Heart left ventricle (tissue), 16 donors: Measurements from ENCODE around the gene DDB1. TPM values are rescaled to one million over a fixed set of nuclear protein-coding genes. Genes with fewer than 3 reads are reported as not detected.
A peak's percentile ranks its signal among the peaks of the same experiment; 100 is the strongest.

ENCODE experiments used
- ATAC-seq, 4 donors: fragments of 200-7000 bp; cut with Tn5 transposase; one replicate each; pipeline ENCODE4 v1.9.1; 2020 to 2022; ENCODE audit warnings: moderate library complexity in 4 of 4, mild to moderate bottlenecking in 3 of 4, moderate number of reproducible peaks in 1 of 4
- DNase-seq, 5 donors: peaks; one replicate each; pipeline ENCODE4 v3.0.0-alpha.2; 2020
- H3K27ac ChIP-seq, 12 donors: fragments of 200-600 bp; sonication (generic) in 4 of 12; one replicate each; pipeline versions ENCODE4 v1.5.0 to v1.8.0; 2016 to 2022; ENCODE audit warnings: mild to moderate bottlenecking in 2 of 12
- H3K27me3 ChIP-seq, 9 donors: fragments of 200-600 bp; sonication (generic) in 2 of 9; one replicate each; pipeline versions ENCODE4 v1.5.1 to v1.8.0; 2016 to 2022; ENCODE audit warnings: mild to moderate bottlenecking in 3 of 9
- H3K36me3 ChIP-seq, 9 donors: fragments of 200-600 bp; sonication (generic) in 2 of 9; one replicate each; pipeline versions ENCODE4 v1.5.0 to v1.8.0; 2018 to 2022; ENCODE audit warnings: mild to moderate bottlenecking in 2 of 9
- H3K4me1 ChIP-seq, 12 donors: fragments of 200-600 bp; sonication (generic) in 4 of 12; one replicate each; pipeline versions ENCODE4 v1.5.0 to v1.8.0; 2016 to 2022; ENCODE audit warnings: mild to moderate bottlenecking in 3 of 12
- H3K4me3 ChIP-seq, 12 donors: fragments of 200-600 bp; sonication (generic) in 4 of 12; one replicate each; pipeline versions ENCODE4 v1.5.0 to v1.8.0; 2017 to 2022; ENCODE audit warnings: mild to moderate bottlenecking in 9 of 12, moderate library complexity in 4 of 12
- H3K9me3 ChIP-seq, 12 donors: fragments of 200-600 bp; sonication (generic) in 4 of 12; one replicate each; pipeline versions ENCODE4 v1.5.0 to v1.8.0; 2016 to 2022; ENCODE audit warnings: mild to moderate bottlenecking in 1 of 12
- POLR2A ChIP-seq, 2 donors: fragments of 450-650 bp; IDR thresholded peaks; one replicate each; pipeline ENCODE4 v1.6.1; 2017; ENCODE audit warnings: antibody characterized with exemption in 2 of 2, mild to moderate bottlenecking in 2 of 2, moderate library complexity in 2 of 2
- WGBS, 4 donors: extraction: QIAGEN DNeasy Blood & Tissue Kit in 2 of 4; methylation state at CpG; one replicate each; pipeline versions ENCODE4 v1.1.5 to v1.1.7; 2013 to 2018; 5-methylcytosine and 5-hydroxymethylcytosine counted together
- intact Hi-C, 10 donors: fragments of 100-400 bp; cut with DNase I; formaldehyde crosslinking; loops; one replicate each; pipeline versions ENCODE4 v1.11.1 to v1.14.2; 2022
- polyA plus RNA-seq, 2 donors: library from polyadenylated mRNA; stranded (reverse); fragments of 200-250 nt; gene quantifications; one replicate each; pipeline ENCODE4 v1.2.3, GENCODE V29; 2013
- total RNA-seq, 9 donors: library from RNA; depleted of rRNA in 2 of 9; stranded (reverse); fragments of >200 nt in 2 of 9; fragmentation: NEBNext Ultra II Directional in 3 of 9; extraction: Animal tissue kit (Norgen Biotek cat#: 25700) in 3 of 9; gene quantifications; one replicate each; pipeline versions ENCODE4 v1.1.0 to v1.2.4, GENCODE V29; 2016 to 2023
- TF ChIP-seq, protein P1 (sequence below), 12 donors: fragments of 200-600 bp; sonication (generic) in 4 of 12; IDR thresholded peaks; one replicate each; pipeline versions ENCODE4 v1.5.0 to v1.8.0; 2018 to 2022; ENCODE audit warnings: antibody characterized with exemption in 12 of 12, mild to moderate bottlenecking in 5 of 12
- donor health status: ischemic (EF 13 %, LVEDD 7.1; RV severe dilation, severe dysfunction).
- donor health status: healthy with polysubstance abuse.
- donor health status: DM: no; HTN: yes; CAD: no.
- donor health status: DM: no; HTN: no; CAD: no.
- donor health status: ischemic (EF 25% LVEDD 6.9; RV normal size, moderate dysfunction).
- donor health status: ischemic (EF 25% LVEDD 5.7; RV mildly dilated, moderate dysfunction).
- donor health status: healthy.
- donor health status: DM: yes; HTN: yes; CAD: no.
- donor health status: ischemic (EF 35%, LVEDD 5.7; RV mildly dilated, moderate dysfunction).
- donor health status: nonischemic (EF 11% LVEDD 7.7; RV severe dilation, severe dysfunction).
- donor health status: DM: yes; HTN: yes; CAD: no.
- donor health status: PGD.
- donor health status: ischemic (EF 29% LVEDD 5.4; RV normal size, mild dysfunction).
- donor health status: nonischemic (EF 23%, LVEDD 6.1; RV moderate dilation, normal function).

Gene DDB1
- total and polyA plus RNA-seq, 11 donors: 78.8 to 158 (median 130) TPM

DNA sequence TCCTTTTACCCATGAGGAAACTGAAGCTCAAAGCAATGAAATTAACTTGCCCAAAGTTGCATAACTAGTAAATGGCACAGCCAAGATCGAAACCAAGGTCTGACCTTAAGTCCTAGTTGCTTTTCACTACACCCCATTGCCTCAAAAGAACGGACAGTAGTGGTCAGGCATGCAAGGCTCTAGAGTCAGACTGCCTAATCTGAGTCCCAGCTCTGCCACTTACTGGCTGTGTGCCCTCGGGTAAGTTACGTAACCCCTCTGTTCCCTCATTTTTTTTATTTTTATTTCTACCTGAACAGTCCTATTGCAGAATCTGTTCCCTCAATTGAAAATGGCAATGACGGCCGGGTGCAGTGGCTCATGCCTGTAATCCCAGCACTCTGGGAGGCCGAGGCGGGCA, 19.1 kb upstream of the DDB1 start:
- TF ChIP-seq POLR2A (IDR thresholded peaks at IDR 0.05): no peak
- TF ChIP-seq, protein P1, sequence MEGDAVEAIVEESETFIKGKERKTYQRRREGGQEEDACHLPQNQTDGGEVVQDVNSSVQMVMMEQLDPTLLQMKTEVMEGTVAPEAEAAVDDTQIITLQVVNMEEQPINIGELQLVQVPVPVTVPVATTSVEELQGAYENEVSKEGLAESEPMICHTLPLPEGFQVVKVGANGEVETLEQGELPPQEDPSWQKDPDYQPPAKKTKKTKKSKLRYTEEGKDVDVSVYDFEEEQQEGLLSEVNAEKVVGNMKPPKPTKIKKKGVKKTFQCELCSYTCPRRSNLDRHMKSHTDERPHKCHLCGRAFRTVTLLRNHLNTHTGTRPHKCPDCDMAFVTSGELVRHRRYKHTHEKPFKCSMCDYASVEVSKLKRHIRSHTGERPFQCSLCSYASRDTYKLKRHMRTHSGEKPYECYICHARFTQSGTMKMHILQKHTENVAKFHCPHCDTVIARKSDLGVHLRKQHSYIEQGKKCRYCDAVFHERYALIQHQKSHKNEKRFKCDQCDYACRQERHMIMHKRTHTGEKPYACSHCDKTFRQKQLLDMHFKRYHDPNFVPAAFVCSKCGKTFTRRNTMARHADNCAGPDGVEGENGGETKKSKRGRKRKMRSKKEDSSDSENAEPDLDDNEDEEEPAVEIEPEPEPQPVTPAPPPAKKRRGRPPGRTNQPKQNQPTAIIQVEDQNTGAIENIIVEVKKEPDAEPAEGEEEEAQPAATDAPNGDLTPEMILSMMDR (IDR thresholded peaks at IDR 0.05): no peak

DNA sequence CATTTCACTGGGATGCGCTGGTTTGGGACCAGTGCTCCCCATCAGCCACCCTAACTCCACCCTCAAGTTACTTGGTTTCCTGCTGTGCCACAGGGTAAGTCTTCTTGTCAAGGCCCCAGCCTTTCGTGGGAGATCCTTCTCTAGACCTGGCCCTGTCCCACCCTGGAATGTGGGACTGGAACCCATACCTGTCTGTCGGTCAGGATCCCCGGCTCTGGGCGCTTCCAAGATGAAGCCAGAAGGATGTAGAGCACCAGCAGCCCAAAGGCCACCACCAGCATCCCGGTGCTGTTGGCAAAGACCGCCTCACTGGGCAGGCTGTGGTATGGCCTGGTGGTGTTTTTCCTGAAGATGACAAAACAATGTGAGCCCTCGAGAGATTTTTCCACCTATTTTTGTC, 17.9 kb upstream of the DDB1 start:
- H3K36me3 ChIP-seq: peaks cover 0 to 76% (median 51%) of the 10 kb centered on the region in 9 donors
- 87 to 97% (median 96%) methylated on average over 8 of the region's 8 CpGs for WGBS, 4 donors
- peak in 1 of 5 donors; percentile 11 for DNase-seq

More for the DNA sequence above, 19.1 kb upstream of the DDB1 start:
- no peaks in the 10 kb centered on the region for H3K27me3 ChIP-seq
- intact Hi-C loops: no loop called here
- no peaks in the 10 kb centered on the region for H3K9me3 ChIP-seq
- no peak overlapping the region for H3K27ac ChIP-seq
- 83 to 85% (median 84%) methylated on average over 8 of the region's 8 CpGs for WGBS, 4 donors
- peaks cover 0 to 16% (median 0%) of the 10 kb centered on the region in 12 donors for H3K4me1 ChIP-seq
- peaks cover 0 to 81% (median 51%) of the 10 kb centered on the region in 9 donors for H3K36me3 ChIP-seq
- ATAC-seq: no peak
- DNase-seq: peak in 1 of 5 donors; percentile 5
- H3K4me3 ChIP-seq: no peak overlapping the region

DNA sequence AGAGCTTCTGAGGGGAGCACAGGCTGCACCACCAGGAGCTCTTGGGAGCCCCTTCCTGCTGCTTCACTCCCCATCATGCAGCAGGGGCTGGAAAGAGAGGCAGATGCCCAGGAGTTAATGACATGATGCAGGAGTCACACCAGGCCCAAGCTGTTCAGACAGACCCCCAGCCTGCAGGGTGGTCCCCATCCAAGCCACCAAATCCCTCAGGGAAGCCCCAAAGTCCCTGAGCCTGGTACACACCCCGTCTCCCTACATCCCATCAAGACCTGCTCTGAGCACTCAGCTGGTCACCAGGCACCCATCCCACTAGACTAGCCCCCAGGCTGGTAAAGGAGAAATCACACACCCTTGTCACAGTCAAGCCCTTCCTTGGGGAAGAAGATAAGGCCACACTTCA, 17.4 kb upstream of the DDB1 start:
- peak in 1 of 5 donors; percentile 12 for DNase-seq
- no peak for ATAC-seq
- intact Hi-C loops: no loop called here
- H3K36me3 ChIP-seq: peaks cover 0 to 73% (median 51%) of the 10 kb centered on the region in 9 donors
- TF ChIP-seq, protein P1 (IDR thresholded peaks at IDR 0.05): no peak
- TF ChIP-seq POLR2A (IDR thresholded peaks at IDR 0.05): no peak
- 94 to 100% (median 98%) methylated on average over 1 of the region's 1 CpG for WGBS, 4 donors
- H3K9me3 ChIP-seq: no peaks in the 10 kb centered on the region
- peaks cover 0 to 11% (median 0%) of the 10 kb centered on the region in 12 donors for H3K4me1 ChIP-seq
- no peak overlapping the region for H3K4me3 ChIP-seq
- H3K27me3 ChIP-seq: no peaks in the 10 kb centered on the region
- no peak overlapping the region for H3K27ac ChIP-seq

More for the DNA sequence above, 17.9 kb upstream of the DDB1 start:
- Histone ChIP-seq H3K4me1 (peaks cover 0 to 11% (median 0%) of the 10 kb centered on the region in 12 donors), H3K9me3 (no peaks in the 10 kb centered on the region), H3K27ac (no peak overlapping the region), H3K4me3 (no peak overlapping the region), H3K27me3 (no peaks in the 10 kb centered on the region)
- intact Hi-C loops: no loop called here
- no peak for TF ChIP-seq POLR2A (IDR thresholded peaks at IDR 0.05)
- TF ChIP-seq, protein P1 (IDR thresholded peaks at IDR 0.05): no peak
- no peak for ATAC-seq

DNA sequence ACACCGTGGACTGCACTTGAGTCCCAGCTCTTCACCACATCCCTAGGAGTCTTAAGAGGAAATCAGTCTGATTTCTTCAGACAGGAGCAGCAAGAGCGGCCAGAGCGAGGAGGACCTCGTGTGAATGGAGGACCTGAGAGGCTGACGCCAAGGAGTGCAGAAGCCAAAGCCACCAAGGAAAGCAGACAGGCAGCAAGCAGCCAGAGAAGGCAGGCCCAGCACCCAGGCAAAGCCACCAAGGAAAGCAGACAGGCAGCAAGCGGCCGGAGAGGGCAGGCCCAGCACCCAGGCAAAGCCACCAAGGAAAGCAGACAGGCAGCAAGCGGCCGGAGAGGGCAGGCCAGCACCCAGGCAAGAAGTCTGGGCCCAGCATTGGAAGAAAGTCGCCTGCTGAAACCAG, 17.0 kb upstream of the DDB1 start:
- Histone ChIP-seq H3K27ac (no peak overlapping the region), H3K9me3 (no peaks in the 10 kb centered on the region), H3K4me1 (peaks cover 0 to 11% (median 0%) of the 10 kb centered on the region in 12 donors), H3K27me3 (no peaks in the 10 kb centered on the region), H3K4me3 (no peak overlapping the region), H3K36me3 (peaks cover 0 to 69% (median 48%) of the 10 kb centered on the region in 9 donors)
- no peak for ATAC-seq
- DNase-seq: peak in 1 of 5 donors; percentile 10
- intact Hi-C loops: no loop called here
- WGBS, 4 donors: 95 to 97% (median 96%) methylated on average over 9 to 10 of the region's 10 CpGs
- no peak for TF ChIP-seq POLR2A (IDR thresholded peaks at IDR 0.05)
- TF ChIP-seq, protein P1 (IDR thresholded peaks at IDR 0.05): no peak
